Measurements from ENCODE around the gene KSR2.
"Not testable (repeated sequence)": the region's sequence is repeated elsewhere in the genome, so short reads cannot be mapped to it uniquely, and the experiment has no call there.

The KSR2 gene

DNA sequence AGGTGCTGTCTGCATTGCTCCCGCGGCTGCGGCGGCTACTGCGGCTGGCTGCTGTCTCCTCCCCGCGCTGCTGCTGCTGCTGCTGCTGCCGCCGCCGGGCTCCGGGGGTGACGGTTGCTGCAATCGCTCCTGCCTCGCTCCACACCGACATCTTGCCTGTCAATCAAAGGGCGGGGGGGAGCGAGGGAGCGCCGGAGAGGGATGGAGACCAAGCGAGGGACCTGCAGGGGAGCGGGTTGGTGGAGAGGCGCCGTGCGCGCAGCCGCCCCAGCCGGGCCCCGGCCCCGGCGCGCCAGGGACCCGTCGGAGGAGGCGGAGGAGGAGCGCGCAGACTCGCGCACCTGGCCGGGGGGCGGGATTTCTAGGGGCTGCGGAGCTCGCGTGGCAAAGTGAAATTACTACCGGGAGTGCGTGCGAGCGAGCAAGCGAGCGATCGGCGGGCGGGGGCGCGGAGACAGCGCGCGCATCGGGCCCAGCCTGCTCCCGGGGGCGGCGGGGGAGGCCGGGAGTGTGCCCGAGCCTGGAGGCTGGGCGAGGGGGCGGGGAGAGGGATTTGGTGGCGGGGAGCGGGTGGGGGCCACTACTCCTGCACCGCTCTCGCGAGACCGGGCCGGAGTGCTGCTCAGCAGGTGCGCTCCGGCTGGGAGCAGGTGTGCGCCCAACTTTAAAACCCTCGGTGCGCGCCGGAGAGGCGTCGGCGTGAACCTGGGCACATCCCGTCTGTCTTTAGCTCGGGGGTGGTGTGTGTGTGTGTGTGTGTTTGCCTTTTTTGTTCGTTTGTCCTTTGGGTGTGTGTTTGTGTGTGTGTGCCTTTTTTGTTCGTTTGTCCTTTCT lies at the start of gene KSR2:
Gene KSR2, minus strand, starts transcription at position 165 of the 834 bp plus-strand sequence. CDS start 735 bp downstream, outside the sequence.
- DNase-seq: peak; percentile 9

DNA sequence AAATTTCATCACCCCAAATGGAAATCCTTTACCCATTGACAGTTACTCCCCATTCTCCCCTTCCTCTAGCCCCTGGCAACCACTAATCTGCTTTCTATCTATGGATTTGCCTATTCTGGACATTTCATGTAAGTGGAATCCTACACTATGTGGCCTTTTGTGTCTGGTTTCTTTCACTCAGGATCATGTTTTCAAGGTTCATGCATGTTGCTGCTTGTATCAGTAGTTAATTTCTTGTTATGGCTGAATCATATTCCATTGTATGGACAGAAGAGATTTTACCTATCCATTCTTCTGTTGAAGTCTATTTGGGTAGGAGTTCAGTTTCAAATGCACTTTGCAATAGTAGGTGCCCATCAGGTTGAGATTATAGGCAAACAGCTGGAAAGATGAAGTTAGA lies 49.1 kb upstream of the KSR2 start:
- no peak for DNase-seq

DNA sequence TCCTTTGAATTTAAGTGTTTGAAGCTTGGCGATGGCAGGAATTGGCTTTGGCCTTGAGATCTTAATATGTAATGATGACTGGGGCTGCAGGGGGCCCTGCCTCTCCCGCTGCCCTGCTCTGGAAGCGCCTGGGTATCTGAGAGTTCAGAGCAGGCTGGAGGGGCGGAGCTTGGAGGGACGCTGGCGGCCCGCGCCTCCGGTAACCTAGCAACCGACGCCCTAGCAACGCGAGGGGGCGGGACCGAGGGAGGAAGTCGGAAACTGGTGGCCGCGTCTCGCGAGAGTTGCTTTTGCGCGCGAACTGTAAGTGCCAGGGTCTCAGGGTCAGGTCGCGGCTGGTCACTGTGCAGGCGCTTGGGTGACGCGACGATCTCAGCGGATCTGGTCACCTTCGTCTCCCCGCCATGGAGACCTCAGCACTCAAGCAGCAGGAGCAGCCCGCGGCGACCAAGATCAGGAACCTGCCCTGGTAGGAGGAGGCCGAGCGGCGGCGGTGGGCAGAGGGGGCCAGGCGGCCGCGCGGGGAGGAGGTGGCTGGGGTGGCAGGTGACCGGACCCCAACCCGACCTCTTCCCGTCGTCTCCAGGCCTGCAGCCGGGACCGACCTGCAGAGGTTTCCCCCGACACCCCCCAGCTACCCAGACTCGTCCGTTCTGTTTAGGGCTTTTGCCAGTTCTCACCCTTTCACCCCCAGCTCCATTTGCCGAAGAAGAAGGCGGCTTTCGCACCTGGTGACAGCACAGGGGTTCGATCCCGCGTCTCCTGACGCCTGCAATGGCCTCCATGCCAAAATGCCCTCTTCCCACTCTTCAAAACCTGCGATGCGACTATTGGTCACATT lies 47.9 kb upstream of the KSR2 start, which contains the start of gene RFC5:
Gene RFC5, plus strand, starts transcription at position 280 of the 841 bp plus-strand sequence. Its CDS starts 125 bp downstream, at position 405.
- DNase-seq: peak; percentile 97

DNA sequence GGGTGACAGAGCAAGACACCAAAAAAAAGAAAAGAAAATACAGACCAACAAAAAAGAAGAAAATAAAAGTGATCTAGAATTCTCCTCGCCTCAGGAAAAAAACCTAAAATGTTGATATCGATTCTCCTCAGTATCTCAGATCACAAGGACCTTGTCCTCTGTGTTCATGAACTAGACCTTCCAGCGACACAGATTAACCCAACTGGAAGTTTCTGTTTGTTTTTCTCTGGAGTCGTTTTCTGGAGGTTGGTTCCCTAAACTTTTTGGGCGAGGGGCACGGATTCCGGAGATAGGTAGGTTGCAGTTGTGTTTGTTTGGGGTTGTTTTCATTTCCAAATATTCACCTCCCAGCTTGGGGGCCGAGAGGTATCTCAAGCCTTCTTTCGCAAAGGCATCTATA lies 47.2 kb upstream of the KSR2 start:
- DNase-seq: no peak

DNA sequence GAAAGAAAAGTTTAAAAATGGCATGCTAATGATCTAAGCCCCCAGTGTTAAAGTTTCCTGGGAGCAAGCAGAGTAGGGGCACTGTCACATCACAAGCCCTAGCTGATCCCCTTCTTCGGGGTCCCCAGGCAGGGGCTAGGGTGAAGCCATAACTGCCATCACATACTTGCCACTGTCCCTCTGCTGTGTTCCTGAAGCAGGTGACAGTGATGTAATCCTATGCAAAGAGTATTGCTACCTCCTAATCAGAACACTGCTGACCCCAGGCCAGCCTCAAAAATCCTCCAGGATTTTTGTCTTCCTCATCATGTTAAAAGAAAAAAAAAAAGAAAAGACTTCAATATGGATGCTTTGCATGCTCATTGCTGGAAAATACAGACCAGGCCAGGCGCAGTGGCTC lies 46.5 kb upstream of the KSR2 start:
- DNase-seq: no peak

DNA sequence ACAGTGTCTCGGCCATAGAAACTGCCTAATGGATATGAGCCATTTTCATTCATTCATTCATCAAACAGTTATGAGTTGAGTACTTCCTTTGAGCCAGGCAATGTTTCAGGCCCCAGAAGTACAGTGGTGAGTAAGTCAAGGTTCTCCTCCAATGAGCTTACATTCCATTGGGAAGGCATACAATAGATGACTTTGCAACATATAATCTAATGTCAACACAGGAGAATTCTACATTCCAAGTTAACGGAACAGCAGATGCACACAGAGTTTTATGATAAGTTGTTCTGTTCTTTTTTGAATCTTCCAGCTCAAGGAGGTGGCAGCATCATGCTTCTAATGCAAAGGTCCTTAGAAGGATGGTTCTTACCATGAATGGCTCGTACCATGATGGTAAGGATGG lies 44.5 kb upstream of the KSR2 start:
- DNase-seq: no peak

DNA sequence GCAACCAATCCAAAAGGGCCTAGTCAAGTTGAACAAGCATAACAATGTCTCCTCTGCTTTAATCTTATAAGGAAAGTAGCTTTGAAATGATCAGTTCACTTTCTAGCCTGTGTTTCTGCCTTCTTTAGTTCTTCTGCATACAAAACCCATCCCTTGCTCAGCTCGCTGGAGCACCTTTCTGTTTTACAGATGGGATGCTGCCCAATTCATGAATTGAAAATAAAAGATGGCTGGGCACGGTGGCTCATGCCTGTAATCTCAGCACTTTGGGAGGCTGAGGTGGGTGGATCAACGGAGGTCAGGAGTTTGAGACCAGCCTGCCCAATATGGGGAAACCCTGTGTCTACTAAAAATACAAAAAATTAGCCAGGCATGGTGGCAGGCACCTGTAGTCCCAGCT lies 43.2 kb upstream of the KSR2 start:
- no peak for DNase-seq

DNA sequence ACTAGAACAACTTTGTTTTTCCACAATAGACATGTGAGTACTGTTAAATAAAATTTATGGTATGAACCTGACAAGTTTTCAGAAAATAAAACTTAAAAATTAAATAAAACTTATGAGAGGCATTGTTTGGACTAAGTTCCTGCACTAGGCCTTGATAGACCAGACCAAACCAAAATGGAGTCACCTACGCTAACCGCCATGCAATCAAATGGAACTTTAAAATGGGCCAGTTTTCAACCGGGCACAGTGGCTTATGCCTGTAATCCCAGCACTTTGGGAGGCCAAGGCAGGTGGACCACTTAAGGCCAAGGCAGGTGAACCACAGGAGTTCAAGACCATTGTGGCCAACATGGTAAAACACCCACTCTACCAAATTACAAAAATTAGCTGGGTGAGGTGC lies 42.6 kb upstream of the KSR2 start:
- no peak for DNase-seq

DNA sequence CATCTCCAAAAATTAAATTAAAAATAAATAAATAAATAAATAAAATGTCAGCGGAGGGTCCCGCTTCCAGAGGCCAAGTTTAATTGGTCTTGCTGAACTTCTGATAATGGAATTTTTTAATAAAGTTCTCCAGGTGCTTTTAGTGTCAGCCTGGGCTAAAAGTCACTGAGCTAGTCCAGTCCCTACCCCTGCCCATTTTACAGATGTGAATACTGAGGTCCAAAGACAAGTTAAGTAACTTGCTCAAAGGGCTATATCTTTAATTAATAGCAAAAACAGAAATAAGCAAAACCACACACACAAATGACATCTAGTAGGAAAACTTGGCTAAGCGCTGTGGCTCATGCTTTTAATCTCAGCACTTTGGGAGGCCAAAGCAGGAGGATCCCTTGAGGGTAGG lies 42.1 kb upstream of the KSR2 start:
- no peak for DNase-seq

DNA sequence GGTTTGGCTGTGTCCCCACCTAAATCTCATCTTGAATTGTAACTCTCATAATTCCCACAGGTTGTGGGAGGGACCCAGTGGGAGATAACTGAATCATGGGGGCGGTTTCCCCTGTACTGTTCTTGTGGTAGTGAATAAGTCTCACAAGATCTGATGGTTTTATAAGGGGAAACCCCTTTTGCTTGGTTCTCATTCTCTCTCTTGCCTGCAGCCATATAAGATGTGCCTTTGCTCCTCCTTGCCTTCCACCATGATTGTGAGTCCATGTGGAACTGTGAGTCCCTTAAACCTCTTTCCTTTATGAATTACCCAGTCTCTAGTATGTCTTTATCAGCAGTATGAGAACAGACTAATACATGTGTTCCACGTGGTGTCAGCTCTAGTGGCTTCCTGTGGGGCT lies 31.0 kb upstream of the KSR2 start:
- not testable (repeated sequence) for DNase-seq

DNA sequence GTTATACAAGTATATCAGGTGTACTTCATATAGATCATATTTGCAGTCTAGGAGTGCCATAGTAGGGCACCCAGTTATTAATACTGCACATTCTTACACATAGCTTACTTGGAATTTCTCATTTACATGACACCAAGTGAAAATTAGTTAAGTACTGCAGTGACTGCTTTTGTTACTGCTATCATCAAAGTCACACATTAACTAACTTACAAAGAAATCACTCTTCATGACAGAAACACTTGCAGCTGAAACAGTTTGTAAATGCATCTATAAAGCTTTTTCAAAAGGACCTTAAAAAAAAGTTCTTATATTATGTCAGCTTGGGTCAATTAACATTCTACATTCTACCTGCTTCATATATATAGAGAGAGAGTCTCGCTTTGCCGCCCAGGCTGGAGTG lies 29.9 kb upstream of the KSR2 start:
- no peak for DNase-seq

DNA sequence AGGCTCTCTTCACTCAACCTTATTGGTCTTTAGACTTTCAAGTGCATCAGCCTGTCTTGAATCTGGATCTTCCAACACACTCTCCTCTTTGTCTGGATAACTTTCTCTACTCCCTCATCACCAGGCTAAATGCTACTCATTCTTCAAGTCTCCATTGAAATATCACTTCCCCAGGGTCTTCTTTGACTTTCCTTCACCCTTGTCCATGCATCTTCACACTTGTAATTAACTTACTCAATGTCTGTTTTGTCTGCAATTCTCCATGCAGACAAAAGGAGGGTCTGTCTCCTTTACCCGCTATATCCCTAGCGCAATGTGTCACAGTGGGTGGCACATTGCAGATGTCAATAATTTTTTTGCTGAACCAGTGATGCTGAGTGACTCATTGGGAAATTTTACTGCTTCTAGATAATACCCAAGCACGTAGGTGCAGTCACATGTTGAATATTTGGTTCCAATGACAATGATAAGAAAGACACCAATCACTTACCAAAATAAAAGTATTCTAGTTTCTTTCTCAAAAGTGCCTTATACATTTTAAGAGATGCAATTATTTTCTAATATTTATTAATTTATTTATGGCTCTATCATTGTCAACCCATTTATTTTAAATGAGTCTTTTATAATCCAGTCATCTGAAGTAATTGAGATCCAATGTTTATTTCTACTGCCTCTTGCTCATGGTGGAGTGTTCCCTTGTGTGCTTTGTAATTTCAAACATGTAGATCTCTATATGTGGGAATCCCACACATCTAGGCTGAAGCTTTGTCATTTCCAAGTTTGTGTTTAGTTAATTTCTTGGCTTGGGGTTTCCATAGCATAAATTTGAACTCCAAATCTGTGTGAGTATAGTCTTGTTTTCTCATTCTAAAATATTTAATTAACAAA lies 26.0 kb upstream of the KSR2 start:
- no peak for DNase-seq

DNA sequence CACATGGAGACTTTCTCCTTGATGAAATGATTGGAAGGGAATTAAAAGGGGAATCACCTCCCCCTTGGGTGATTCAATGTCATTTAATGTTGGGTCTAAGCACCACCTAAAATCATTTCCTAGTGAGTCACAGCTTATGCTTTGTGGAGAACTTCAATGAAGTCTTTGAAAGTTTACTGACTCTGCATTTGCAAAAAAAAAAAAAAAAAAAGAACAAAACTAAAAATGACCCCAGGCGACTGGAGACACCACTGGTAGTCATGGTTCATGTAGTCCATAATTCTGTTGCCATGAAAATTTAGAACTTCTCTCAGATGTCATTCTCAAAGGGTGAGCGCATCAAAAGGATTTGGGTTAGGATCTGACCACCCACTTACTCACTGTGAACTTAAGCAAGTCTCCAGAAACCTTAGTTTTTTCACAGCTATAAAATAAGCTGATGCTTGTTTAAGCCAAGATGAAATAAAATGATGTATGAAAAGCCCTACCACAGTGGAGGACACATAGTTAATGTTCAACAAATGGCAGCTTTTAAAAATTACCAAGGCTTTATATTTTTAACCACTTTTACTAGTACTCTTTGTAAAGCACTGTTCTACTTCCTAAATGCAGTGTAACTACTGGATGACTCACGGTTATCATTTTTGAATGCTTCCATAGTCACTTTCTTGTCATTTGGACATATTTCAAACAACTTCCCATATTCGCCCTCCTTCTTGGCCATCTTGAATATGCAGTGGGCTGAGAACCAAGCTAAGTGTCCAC lies 18.1 kb upstream of the KSR2 start:
- peak; percentile 82 for DNase-seq

DNA sequence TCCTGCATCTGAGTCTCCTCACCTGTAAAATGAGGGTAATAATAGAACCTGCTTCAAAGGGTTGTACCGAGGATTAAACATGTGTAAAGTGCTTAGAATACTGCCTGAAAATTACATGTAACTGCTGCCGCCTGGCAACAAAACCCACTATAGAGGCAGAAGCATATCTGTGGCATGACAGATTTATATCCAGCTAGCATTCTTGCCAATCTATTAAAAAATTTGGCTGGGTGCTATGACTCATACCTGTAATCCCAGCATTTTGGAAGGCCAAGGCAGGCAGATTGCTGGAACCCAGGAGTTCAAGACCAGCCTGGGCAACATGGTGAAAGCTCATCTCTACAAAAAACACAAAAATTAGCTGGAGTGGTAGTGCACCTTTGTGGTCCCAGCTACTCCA lies 16.4 kb upstream of the KSR2 start:
- DNase-seq: peak; percentile 10

DNA sequence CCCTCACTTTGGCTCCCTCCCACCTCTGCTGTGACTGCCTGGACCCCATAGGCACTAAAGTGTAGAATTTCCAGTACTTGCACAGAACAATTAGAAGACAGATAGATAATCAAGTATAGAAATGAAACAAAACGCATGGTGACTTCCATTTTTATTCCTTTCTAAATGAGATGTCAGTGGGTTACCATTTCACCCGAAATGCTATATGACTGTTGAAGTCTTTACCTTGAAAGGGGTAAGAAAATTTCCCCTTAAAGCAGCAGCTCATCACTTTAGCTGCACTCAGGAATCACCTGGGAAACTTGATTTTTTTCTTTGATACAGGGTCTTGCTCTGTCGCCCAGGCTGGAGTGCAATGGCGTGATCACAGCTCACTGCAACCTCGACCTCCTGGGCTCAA lies 12.5 kb upstream of the KSR2 start:
- no peak for DNase-seq

DNA sequence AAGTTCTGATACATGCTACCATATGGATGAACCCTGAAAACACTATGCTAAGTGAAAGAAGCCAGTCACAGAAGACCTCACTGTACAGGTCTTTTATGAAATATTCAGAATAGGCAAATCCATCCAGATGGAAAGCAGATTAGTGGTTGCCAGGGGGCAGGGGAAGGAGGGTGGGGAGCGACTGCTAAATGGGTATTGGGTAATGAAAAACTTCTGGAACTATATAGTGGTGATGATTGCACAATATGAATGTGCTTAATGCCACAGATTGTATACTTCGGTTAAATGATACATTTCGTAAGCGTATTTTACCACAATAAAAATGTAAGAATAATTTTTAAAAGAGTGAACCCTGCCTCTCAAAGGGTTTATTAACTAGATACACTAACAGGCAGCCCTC lies 11.8 kb upstream of the KSR2 start:
- peak; percentile 45 for DNase-seq

DNA sequence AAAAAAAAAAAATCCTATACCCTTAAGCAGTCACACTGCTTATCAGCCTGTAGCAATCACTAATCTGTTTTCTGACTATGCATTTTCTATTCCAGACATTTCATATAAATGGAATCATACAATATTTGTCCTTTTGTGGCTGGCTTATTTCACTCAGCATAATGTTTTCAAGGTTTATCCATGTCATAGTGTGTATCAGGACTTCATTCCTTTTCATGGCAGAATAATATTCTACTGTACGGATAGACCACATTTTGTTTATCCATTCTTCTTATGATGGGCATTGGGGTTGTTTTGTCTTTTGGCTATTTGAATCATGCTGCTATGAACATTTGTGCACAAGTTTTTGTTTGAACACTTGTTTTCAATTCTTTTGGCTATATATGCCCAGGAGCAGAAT lies 8.6 kb upstream of the KSR2 start:
- no peak for DNase-seq

DNA sequence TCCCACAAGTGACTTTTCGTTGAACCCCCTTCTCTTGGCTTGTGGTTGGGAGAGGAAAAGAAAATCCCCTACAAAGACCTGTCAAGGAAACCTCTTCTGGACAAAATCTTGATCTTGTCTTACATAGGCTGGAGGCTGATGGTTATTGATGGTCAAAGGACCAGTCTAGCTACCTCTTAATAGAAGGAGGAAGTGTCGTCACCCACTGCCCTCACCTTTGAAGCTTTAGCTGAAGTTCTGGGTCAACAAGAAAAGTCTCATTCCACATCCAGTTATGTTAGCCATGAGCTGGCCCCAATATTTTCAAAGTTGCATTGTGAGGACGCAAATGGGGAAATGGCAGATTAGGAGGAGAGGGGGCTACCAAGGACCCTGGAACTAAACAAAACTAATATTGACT lies 6.2 kb upstream of the KSR2 start:
- DNase-seq: no peak

DNA sequence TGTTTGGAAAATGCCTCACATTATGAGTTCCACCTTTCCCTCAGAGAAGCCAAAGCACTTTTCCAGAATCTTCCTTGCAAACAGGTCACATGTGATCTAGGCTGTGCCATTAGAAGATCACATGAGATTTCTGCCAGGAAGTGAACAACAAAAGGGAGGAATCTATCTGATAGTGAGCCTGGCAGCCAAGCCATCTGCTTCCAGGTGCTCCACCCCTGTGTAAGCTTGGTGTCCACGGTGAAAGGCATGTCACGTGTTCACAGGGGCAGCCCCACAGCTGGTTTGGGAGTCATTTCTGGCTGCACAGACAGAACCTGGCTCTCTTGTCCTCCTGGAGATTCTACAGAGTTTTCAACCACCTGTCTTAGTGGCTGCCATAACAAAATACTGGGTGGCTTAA lies 3.5 kb upstream of the KSR2 start:
- DNase-seq: no peak

DNA sequence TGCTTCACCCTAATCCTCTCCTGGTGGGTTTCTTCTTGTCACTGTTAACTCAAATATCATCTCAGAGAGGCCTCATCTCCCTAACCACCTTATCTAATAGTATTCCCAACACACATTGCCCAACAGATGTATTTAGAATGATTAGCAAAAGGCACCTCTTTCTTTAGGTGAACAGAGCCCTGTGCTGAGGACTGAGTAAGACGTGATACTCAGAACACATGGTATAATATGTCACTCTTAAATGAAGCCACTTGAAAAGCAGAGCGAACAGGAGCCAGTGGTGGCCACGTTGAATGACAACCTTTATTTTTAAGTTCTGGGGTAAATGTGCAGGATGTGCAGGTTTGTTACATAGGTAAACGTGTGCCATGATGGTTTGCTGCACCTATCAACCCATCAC lies 1.5 kb upstream of the KSR2 start:
- DNase-seq: no peak

DNA sequence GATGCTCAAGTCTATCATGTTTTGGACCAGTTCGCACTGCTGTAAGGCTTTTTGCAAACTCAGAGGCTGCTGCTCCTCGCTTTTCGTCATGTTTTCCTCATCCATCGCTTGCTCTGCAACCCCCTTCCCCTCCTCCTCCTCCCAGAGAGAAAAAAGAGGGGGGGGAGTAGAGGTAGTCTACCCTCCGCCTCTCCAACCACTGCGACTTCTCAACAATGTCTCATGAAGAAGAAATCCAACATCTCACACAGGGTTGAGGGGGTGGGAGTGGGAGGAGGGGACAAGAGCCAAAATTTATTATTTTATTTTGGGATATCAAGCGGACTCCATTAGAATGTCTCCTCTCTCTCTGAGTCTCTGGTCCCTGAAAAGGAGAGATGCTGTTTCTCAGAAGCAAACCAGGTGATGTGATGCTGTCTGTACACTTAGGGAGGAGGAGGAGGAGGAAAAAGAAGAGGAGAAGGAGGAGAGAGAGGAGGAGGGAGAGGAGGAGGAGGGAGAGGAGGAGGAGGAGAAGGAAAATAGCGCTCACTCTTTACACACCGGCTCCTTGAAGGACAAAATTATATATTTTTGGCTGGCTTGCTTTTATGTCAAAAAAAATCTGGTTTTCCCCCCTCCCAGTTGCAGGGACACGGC lies 520 bp downstream of the KSR2 start:
- no peak for DNase-seq

DNA sequence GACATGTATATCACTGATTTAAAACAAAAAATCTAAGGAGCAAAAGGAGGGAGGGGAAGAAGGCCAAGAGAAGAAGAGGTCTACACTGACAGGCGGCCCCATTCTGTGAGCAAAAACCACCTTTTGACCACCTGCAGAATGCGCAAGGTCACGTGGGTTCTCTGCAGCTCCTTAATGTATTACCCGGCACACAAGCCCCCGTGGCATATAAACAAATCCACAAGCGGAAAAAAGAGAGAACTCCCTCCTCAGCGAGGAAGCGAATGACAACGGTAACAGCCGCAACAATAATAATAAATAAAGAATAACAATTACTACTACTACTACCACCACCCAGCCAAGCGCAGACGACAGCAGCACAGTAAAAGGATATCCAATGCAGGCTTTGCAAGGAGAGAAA lies 1.3 kb downstream of the KSR2 start:
- no peak for DNase-seq

Measured in fibroblast of upper back skin (primary cell).